Kidney (tissue), 14 donors: ENCODE results near the gene KCNK15. TPM values are rescaled to one million over a fixed set of nuclear protein-coding genes. Genes with fewer than 3 reads are reported as not detected.
A peak's percentile ranks its signal among the peaks of the same experiment; 100 is the strongest.

Experiments
- DNase-seq, 5 donors: peaks; one replicate each; pipeline ENCODE4 v3.0.0-alpha.2; 2013 to 2020
- FAIRE-seq: peaks from 2 replicates; lab custom pipeline; 2012; peaks lifted over from hg19 to GRCh38; lab: Jason Lieb, UNC
- H3K27ac ChIP-seq, 2 donors: one replicate each; pipeline ENCODE4 v1.7.0; 2013; ENCODE audit warnings: low read depth in 2 of 2, low read length in 2 of 2, inconsistent platforms in 1 of 2
- H3K27me3 ChIP-seq: one replicate; pipeline ENCODE4 v1.7.1; 2013; ENCODE audit warnings: low read length, inconsistent platforms; ENCODE audit not compliant: control insufficient read depth, insufficient read depth
- H3K36me3 ChIP-seq, 3 donors: one replicate each; pipeline versions ENCODE4 v1.7.0 to v1.7.1; 2013; ENCODE audit warnings: low read length in 3 of 3, control low read depth in 1 of 3, inconsistent platforms in 1 of 3; ENCODE audit not compliant: insufficient read depth in 3 of 3, control insufficient read depth in 2 of 3
- H3K4me1 ChIP-seq, 3 donors: one replicate each; pipeline versions ENCODE4 v1.7.0 to v1.7.1; 2013; ENCODE audit warnings: low read length in 3 of 3, inconsistent platforms in 1 of 3, low read depth in 1 of 3; ENCODE audit not compliant: control insufficient read depth in 2 of 3, insufficient read depth in 2 of 3
- H3K4me3 ChIP-seq, 3 donors: one replicate each; pipeline versions ENCODE4 v1.7.0 to v1.8.1; 2013; ENCODE audit warnings: low read length in 3 of 3, control low read depth in 1 of 3, inconsistent platforms in 1 of 3
- H3K9ac ChIP-seq, 3 donors: one replicate each; pipeline versions ENCODE4 v1.7.0 to v1.7.1; 2013; ENCODE audit warnings: low read length in 3 of 3, control low read depth in 1 of 3, inconsistent platforms in 1 of 3
- H3K9me3 ChIP-seq, 3 donors: one replicate each; pipeline versions ENCODE4 v1.7.0 to v1.7.1; 2013; ENCODE audit warnings: low read length in 3 of 3, control low read depth in 1 of 3, inconsistent platforms in 1 of 3; ENCODE audit not compliant: control insufficient read depth in 2 of 3, insufficient read depth in 1 of 3
- intact Hi-C: fragments of 100-400 bp; cut with DNase I; formaldehyde crosslinking; loops from one replicate; pipeline ENCODE4 v1.11.1; 2022
- polyA plus RNA-seq: library from polyadenylated mRNA; stranded (reverse); fragments of 350-450 nt; fragmentation: Illumina TruSeq; extraction: RNeasy Lipid Tissue Mini Kit (QIAGEN cat#74804); gene quantifications from one replicate; pipeline ENCODE4 v1.2.3, GENCODE V29; 2014; ENCODE audit warnings: low read depth, low replicate concordance; ENCODE audit not compliant: insufficient read depth
- total RNA-seq: library from RNA; stranded (reverse); fragmentation: NEBNext Ultra II Directional; extraction: Animal tissue kit (Norgen Biotek cat#: 25700); gene quantifications from one replicate; pipeline ENCODE4 v1.2.1, GENCODE V29; 2021
- TF ChIP-seq, protein P1 (sequence below): IDR thresholded peaks from 3 replicates; pipeline ENCODE4 v1.5.1; 2012; ENCODE audit warnings: mild to moderate bottlenecking, moderate library complexity, borderline replicate concordance; ENCODE audit not compliant: insufficient read depth; ENCODE audit errors: extremely low read depth
- donor health status: control.
- donor health status: control.
- donor health status: control.
- donor health status: control.
- donor health status: control.
- donor health status: DM: yes; HTN: yes; CAD: no.
- donor health status: Normal renal cell carcinoma (clear cell type).

Gene KCNK15
- total and polyA plus RNA-seq, 2 donors from 2014 or later = 0.62 to 11.7 TPM

DNA sequence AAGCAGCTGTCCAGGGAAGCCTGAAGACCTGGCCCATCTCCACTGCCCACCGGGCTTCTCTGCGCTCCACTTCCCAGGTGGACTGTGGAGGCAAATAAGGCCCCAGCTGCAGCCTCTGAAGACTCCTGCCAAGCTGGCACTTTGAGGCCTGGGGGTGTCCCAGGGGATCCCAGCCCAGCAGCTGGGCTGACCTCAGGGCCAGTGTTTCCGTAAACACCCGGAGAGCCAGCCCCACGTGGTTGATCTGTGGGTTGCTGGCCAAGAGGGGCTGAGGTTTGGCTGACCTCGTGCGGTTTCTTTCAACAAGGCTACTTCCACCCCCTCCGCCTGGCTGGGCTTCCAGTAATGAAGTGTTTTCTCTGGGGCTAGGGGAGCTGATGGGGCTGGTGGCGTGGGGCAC lies 42.9 kb upstream of the KCNK15 start:
- intact Hi-C loops = no loop called here
- TF ChIP-seq, protein P1, sequence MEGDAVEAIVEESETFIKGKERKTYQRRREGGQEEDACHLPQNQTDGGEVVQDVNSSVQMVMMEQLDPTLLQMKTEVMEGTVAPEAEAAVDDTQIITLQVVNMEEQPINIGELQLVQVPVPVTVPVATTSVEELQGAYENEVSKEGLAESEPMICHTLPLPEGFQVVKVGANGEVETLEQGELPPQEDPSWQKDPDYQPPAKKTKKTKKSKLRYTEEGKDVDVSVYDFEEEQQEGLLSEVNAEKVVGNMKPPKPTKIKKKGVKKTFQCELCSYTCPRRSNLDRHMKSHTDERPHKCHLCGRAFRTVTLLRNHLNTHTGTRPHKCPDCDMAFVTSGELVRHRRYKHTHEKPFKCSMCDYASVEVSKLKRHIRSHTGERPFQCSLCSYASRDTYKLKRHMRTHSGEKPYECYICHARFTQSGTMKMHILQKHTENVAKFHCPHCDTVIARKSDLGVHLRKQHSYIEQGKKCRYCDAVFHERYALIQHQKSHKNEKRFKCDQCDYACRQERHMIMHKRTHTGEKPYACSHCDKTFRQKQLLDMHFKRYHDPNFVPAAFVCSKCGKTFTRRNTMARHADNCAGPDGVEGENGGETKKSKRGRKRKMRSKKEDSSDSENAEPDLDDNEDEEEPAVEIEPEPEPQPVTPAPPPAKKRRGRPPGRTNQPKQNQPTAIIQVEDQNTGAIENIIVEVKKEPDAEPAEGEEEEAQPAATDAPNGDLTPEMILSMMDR = no peak
- no peaks in the 10 kb centered on the region for H3K27me3 ChIP-seq
- peaks cover 0 to 12% (median 0%) of the 10 kb centered on the region in 3 donors for H3K4me1 ChIP-seq
- H3K27ac ChIP-seq = no peak overlapping the region
- no peak overlapping the region for H3K9ac ChIP-seq
- FAIRE-seq (no peak), DNase-seq (peak in 4 of 5 donors; percentile 19 to 93 (median 46))
- H3K9me3 ChIP-seq = no peaks in the 10 kb centered on the region
- no peaks in the 10 kb centered on the region for H3K36me3 ChIP-seq
- no peak overlapping the region for H3K4me3 ChIP-seq

DNA sequence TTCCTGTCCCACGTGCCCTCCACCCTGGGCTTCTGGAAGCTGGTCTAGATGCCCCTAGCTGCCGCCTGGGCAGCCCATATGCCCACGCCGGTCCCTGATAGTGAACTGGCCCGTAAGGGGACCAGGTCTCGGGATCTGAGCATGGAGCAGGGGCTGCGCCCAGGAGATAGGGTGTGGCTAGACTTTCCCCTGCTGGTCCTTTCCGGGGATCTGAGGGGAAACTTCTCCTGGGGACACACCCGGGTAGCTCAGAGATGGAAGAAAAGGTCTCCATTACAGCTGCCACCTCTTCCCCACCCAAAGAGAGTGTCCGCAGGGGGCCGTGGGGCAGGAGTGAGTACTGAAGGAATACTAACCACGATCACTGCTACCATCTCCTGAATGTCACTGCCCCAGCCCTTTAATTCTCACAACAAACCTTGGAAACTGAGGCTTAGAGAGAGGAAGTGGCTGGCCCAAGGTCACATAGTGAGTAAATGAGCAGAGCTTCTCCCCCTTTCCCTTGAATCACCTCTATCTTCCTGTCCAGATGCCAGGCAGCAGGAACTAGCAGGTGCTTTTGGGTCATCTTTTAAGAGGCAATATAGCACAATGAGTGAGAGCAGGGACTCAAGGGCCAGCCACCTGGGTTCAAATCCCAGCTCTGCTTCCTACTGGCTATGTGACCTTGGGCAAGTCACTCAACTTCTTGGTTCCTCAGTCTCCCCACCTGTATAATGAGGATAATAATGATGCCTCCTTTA lies 42.3 kb upstream of the KCNK15 start:
- Histone ChIP-seq H3K27me3 (no peaks in the 10 kb centered on the region), H3K4me1 (peaks cover 0 to 12% (median 0%) of the 10 kb centered on the region in 3 donors), H3K9me3 (no peaks in the 10 kb centered on the region), H3K36me3 (no peaks in the 10 kb centered on the region), H3K9ac (no peak overlapping the region), H3K4me3 (no peak overlapping the region), H3K27ac (no peak overlapping the region)
- TF ChIP-seq, protein P1 = no peak
- intact Hi-C loops = no loop called here
- FAIRE-seq = no peak
- no peak for DNase-seq

DNA sequence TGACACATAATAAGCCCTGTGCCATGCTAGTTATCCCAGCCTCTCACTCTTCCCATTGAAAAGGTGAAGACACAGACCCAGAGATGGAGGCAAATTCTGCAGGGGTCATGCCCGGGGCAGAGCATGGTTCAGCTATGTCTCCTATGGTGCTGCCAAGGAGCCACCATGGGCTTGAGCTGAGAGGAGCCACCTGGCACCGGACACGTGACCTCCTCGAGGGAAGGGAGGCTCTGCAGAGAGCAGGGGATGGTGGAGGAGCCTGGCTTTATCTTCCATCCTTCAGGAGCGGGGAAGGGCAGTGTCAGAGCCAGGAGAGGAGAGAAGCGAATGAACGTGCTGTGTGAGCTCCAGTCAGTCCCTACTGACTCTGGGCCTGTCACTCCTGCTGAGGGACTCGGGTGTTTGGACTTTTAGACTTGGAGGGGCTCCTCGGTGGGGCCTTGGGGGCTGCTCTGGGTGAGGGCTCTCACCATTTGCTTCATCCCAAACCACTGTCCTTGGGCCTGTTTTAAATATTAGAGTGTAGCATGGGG lies 41.6 kb upstream of the KCNK15 start:
- no peaks in the 10 kb centered on the region for H3K36me3 ChIP-seq
- no peak overlapping the region for H3K4me3 ChIP-seq
- no peak overlapping the region for H3K9ac ChIP-seq
- TF ChIP-seq, protein P1 = no peak
- intact Hi-C loops = no loop called here
- H3K27me3 ChIP-seq = no peaks in the 10 kb centered on the region
- H3K9me3 ChIP-seq = no peaks in the 10 kb centered on the region
- H3K27ac ChIP-seq = no peak overlapping the region
- no peak for DNase-seq
- no peak for FAIRE-seq
- peaks cover 0 to 12% (median 0%) of the 10 kb centered on the region in 3 donors for H3K4me1 ChIP-seq
